Hepatocyte (in vitro differentiated cells): ENCODE data around the gene UBE2E2. TPM values are rescaled to one million over a fixed set of nuclear protein-coding genes. Genes with fewer than 3 reads are reported as not detected.

Experiments
- DNase-seq: peaks from one replicate; pipeline ENCODE4 v3.0.0-alpha.2; 2016; ENCODE audit warnings: low spot score
- H2AFZ ChIP-seq: fragments of 200-600 bp; sonication (generic); 2 replicates; pipeline ENCODE4 v1.6.0; 2016; ENCODE audit warnings: antibody characterized with exemption, mild to moderate bottlenecking
- H3K27ac ChIP-seq: fragments of 200-600 bp; sonication (generic); 2 replicates; pipeline ENCODE4 v1.5.1; 2016; ENCODE audit warnings: mild to moderate bottlenecking
- H3K27me3 ChIP-seq: fragments of 200-600 bp; sonication (generic); 2 replicates; pipeline ENCODE4 v1.6.1; 2016
- H3K36me3 ChIP-seq: fragments of 200-600 bp; sonication (generic); replicated peaks from 2 replicates; pipeline ENCODE4 v1.5.1; 2016; ENCODE audit warnings: low read depth; ENCODE audit not compliant: insufficient read depth
- H3K4me1 ChIP-seq: fragments of 200-600 bp; sonication (generic); 2 replicates; pipeline ENCODE4 v1.5.1; 2016; ENCODE audit warnings: mild to moderate bottlenecking, moderate library complexity; ENCODE audit not compliant: insufficient read depth
- H3K4me2 ChIP-seq: fragments of 200-600 bp; sonication (generic); 2 replicates; pipeline ENCODE4 v1.6.0; 2016
- H3K4me3 ChIP-seq: fragments of 200-600 bp; sonication (generic); 2 replicates; pipeline ENCODE4 v1.5.1; 2016; ENCODE audit warnings: mild to moderate bottlenecking
- H3K79me2 ChIP-seq: fragments of 200-600 bp; sonication (generic); 2 replicates; pipeline ENCODE4 v1.6.0; 2017; ENCODE audit warnings: mild to moderate bottlenecking
- H3K9me2 ChIP-seq: fragments of 200-600 bp; sonication (generic); replicated peaks from 2 replicates; pipeline ENCODE4 v1.6.0; 2017; ENCODE audit warnings: mild to moderate bottlenecking; ENCODE audit not compliant: insufficient read depth
- H3K9me3 ChIP-seq: fragments of 200-600 bp; sonication (generic); 2 replicates; pipeline ENCODE4 v1.5.1; 2016; ENCODE audit warnings: low read depth, mild to moderate bottlenecking
- H4K20me1 ChIP-seq: fragments of 200-600 bp; sonication (generic); 2 replicates; pipeline ENCODE4 v1.6.0; 2016; ENCODE audit warnings: mild to moderate bottlenecking; ENCODE audit not compliant: insufficient read depth, poor library complexity, severe bottlenecking
- EZH2 ChIP-seq: fragments of 200-600 bp; sonication (generic); IDR thresholded peaks from 2 replicates; pipeline ENCODE4 v1.6.1; 2016; ENCODE audit warnings: antibody characterized with exemption, mild to moderate bottlenecking, borderline replicate concordance
- EZH2phosphoT487 ChIP-seq: fragments of 200-600 bp; sonication (generic); IDR thresholded peaks from one replicate; pipeline ENCODE4 v1.6.1; 2018; ENCODE audit warnings: antibody characterized with exemption, mild to moderate bottlenecking, low read depth, moderate library complexity; ENCODE audit not compliant: unreplicated experiment, severe bottlenecking
- WGBS: methylation state at CpG from one replicate; pipeline ENCODE4 v1.1.6; 2016; ENCODE audit warnings: low lambda C conversion rate; ENCODE audit errors: missing lambda C conversion rate; 5-methylcytosine and 5-hydroxymethylcytosine counted together
- polyA plus RNA-seq: library from polyadenylated mRNA; unstranded; fragments of >200 nt; fragmentation: Nextera tagmentation; extraction: Ambion mirVana; gene quantifications from 2 replicates; pipeline ENCODE4 v1.2.1, GENCODE V29; 2016
- total RNA-seq: library from RNA; depleted of rRNA; stranded (reverse); fragments of >200 nt; gene quantifications from 2 replicates; pipeline ENCODE4 v1.2.3, GENCODE V29; 2014
- TF ChIP-seq, protein P1 (sequence below): fragments of 200-600 bp; sonication (generic); IDR thresholded peaks from 2 replicates; pipeline ENCODE4 v1.5.1; 2016; ENCODE audit warnings: antibody characterized with exemption, mild to moderate bottlenecking; ENCODE audit not compliant: poor library complexity

The UBE2E2 gene
- total and polyA plus RNA-seq, 2 experiments from 2014 or later: 51.1 to 90.6 TPM

DNA sequence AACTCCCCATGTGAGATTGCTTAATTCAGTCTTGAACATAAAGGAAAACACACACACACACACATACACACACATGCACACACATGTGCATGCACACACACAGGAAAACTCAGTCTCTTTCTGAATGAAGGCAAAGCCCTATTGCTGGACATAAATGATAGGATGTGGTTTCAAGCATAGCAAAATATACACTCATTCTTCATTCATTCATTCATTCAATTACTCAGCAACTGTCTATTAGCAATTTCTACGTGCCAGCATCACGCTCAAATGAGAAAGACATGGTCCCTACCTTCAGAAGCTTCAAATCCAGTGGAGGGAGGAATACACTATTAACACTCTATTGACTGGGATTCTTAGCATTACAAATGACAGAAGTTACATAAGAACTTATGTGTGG is 41.8 kb upstream of the UBE2E2 start:
- Histone ChIP-seq H3K9me3 (no peaks in the 10 kb centered on the region), H3K27ac (no peak overlapping the region), H3K9me2 (no peaks in the 10 kb centered on the region), H3K4me2 (no peak overlapping the region), H3K4me1 (no peaks in the 10 kb centered on the region), H4K20me1 (no peaks in the 10 kb centered on the region), H3K4me3 (no peak overlapping the region), H2AFZ (no peak overlapping the region), H3K36me3 (no peaks in the 10 kb centered on the region), H3K79me2 (no peaks in the 10 kb centered on the region), H3K27me3 (no peaks in the 10 kb centered on the region)
- TF ChIP-seq EZH2: no peak
- TF ChIP-seq, protein P1, sequence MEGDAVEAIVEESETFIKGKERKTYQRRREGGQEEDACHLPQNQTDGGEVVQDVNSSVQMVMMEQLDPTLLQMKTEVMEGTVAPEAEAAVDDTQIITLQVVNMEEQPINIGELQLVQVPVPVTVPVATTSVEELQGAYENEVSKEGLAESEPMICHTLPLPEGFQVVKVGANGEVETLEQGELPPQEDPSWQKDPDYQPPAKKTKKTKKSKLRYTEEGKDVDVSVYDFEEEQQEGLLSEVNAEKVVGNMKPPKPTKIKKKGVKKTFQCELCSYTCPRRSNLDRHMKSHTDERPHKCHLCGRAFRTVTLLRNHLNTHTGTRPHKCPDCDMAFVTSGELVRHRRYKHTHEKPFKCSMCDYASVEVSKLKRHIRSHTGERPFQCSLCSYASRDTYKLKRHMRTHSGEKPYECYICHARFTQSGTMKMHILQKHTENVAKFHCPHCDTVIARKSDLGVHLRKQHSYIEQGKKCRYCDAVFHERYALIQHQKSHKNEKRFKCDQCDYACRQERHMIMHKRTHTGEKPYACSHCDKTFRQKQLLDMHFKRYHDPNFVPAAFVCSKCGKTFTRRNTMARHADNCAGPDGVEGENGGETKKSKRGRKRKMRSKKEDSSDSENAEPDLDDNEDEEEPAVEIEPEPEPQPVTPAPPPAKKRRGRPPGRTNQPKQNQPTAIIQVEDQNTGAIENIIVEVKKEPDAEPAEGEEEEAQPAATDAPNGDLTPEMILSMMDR: no peak
- no peak for TF ChIP-seq EZH2phosphoT487
- DNase-seq: no peak
- 95% methylated on average over 2 of the region's 2 CpGs for WGBS

DNA sequence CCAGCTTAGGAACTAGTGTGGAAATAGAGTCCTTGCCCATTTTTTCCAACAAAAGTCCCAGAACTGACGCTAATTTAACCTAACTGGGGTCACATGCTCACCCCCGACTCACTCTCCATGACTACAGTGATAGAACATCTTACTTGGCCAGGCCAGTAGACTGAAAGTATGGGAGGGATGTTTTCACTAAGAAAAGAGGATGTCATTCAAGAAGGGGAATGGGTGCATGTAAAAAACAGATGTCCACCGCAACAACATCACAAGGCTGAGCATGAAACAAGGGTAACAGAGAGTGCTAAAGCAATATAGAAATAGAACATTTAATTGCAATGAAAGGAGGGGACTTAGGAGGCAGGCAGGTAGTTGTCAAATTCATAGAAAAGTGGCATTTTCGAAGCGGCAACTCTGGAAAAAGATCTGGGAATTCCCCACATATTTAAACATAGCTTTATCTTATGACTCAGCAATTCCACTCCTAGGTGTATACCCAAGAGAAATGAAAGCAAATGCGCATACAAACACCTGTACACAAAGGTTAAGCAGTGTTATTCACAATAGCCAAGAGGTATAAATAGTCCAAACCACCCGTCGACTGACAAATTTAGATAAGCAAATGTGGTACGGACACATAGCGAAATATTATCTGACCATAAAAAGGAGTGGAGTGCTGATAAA is 41.1 kb upstream of the UBE2E2 start:
- Histone ChIP-seq H3K9me3 (no peaks in the 10 kb centered on the region), H3K4me2 (no peak overlapping the region), H3K27ac (no peak overlapping the region), H3K27me3 (no peaks in the 10 kb centered on the region), H3K79me2 (no peaks in the 10 kb centered on the region), H3K36me3 (no peaks in the 10 kb centered on the region), H4K20me1 (no peaks in the 10 kb centered on the region), H3K4me1 (no peaks in the 10 kb centered on the region), H3K4me3 (no peak overlapping the region), H3K9me2 (no peaks in the 10 kb centered on the region), H2AFZ (no peak overlapping the region)
- 74% methylated on average over 10 of the region's 10 CpGs for WGBS
- no peak for DNase-seq
- TF ChIP-seq EZH2 (no peak), EZH2phosphoT487 (no peak)
- TF ChIP-seq, protein P1: no peak

DNA sequence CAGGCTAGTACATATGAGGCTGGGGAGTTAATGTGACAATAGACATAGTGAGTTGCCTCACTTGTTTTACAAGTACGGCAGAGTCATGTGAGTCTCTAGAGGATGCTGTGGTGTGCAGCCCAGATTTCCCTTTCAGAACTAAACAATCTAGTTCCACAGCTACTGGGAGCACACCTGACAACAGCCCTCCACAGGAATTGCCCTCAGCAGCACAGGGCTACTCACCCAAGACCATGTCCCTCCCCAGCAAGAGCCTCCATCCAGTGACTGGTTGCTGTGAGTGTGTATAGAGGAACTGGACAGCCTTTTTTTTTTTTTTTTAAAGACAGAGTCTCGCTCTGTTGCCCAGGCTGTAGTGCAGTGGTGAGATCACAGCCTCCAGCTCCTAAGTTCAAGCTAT is 40.2 kb upstream of the UBE2E2 start:
- TF ChIP-seq EZH2 (no peak), EZH2phosphoT487 (no peak)
- TF ChIP-seq, protein P1: no peak
- Histone ChIP-seq H3K4me1 (no peaks in the 10 kb centered on the region), H4K20me1 (no peaks in the 10 kb centered on the region), H3K4me2 (no peak overlapping the region), H3K27me3 (no peaks in the 10 kb centered on the region), H3K27ac (no peak overlapping the region), H3K36me3 (no peaks in the 10 kb centered on the region), H3K9me2 (no peaks in the 10 kb centered on the region), H3K79me2 (no peaks in the 10 kb centered on the region), H3K4me3 (no peak overlapping the region), H3K9me3 (no peaks in the 10 kb centered on the region), H2AFZ (no peak overlapping the region)
- DNase-seq: peak; percentile 24
- WGBS: 74% methylated on average over 2 of the region's 2 CpGs
